HCT116 (cell line): ENCODE results near the gene DPYD. TPM values are rescaled to one million over a fixed set of nuclear protein-coding genes. Genes with fewer than 3 reads are reported as not detected.

Experiments
- ATAC-seq: fragments of 200-7000 bp; cut with Tn5 transposase; 2 replicates; pipeline ENCODE4 v1.9.1; 2020; ENCODE audit warnings: mild to moderate bottlenecking, moderate library complexity
- BruUV-seq: library from RNA; stranded (reverse); fragments of 400-500 nt; replicated peaks from 2 replicates; lab custom pipeline; 2021; lab: Mats Ljungman, UMichigan
- CTCF ChIA-PET: fragments of 300-600 bp; sonication (Branson Sonifier 250); formaldehyde crosslinking; loops from one replicate; lab custom pipeline; 2021; ENCODE audit warnings: antibody characterized with exemption; lab: Charles Lee
- POLR2A ChIA-PET: fragments of 300-600, 350-600 bp; sonication (Branson Sonifier 250); formaldehyde crosslinking; loops from one replicate; lab custom pipeline; 2021; ENCODE audit warnings: antibody characterized with exemption; lab: Charles Lee
- RAD21 ChIA-PET, 2 experiments: fragments of 300-600 bp; sonication (Branson Sonifier 250); formaldehyde crosslinking; loops; one replicate each; lab custom pipeline; 2023; ENCODE audit warnings: low total read pairs in 2 of 2; ENCODE audit not compliant: uncharacterized antibody in 2 of 2, unreplicated experiment in 2 of 2, low non-redundant PET in 1 of 2; lab: Charles Lee
- DNase-seq: peaks from one replicate; pipeline ENCODE4 v3.0.0-alpha.2; 2010; ENCODE audit warnings: low read depth, low spot score
- H2AFZ ChIP-seq: fragments of 200-600 bp; shearing (Covaris generic), sonication (generic); 2 replicates; pipeline ENCODE4 v1.6.1; 2017; ENCODE audit warnings: low read depth, mixed run types, mixed read lengths, antibody characterized with exemption, low read length; ENCODE audit not compliant: poor library complexity, severe bottlenecking
- H3K27ac ChIP-seq: 2 replicates; pipeline ENCODE4 v1.5.1; 2012; ENCODE audit warnings: low read depth, low read length
- H3K27me3 ChIP-seq: fragments of 200-600 bp; sonication (generic); 2 replicates; pipeline ENCODE4 v1.6.1; 2016; ENCODE audit warnings: mixed run types, low read length, mixed read lengths; ENCODE audit not compliant: insufficient read depth
- H3K36me3 ChIP-seq, 2 experiments: fragments of 200-500 bp in 1 of 2; fragments of 200-600 bp in 1 of 2; sonication (Bioruptor generic) in 1 of 2; sonication (generic) in 1 of 2; 2 replicates each; pipeline versions ENCODE4 v1.5.1 to v1.6.1; 2014 to 2016; ENCODE audit warnings: low read length in 2 of 2, inconsistent platforms in 1 of 2, mixed read lengths in 1 of 2, mixed run types in 1 of 2; ENCODE audit not compliant: insufficient read depth in 2 of 2, control insufficient read depth in 1 of 2
- H3K4me1 ChIP-seq, 2 experiments: fragments of 200-600 bp in 1 of 2; sonication (generic) in 1 of 2; 2 replicates each; pipeline versions ENCODE4 v1.5.1 to v1.6.1; 2012 to 2017; ENCODE audit warnings: low read length in 2 of 2, inconsistent platforms in 1 of 2, mild to moderate bottlenecking in 1 of 2, mixed read lengths in 1 of 2, mixed run types in 1 of 2, moderate library complexity in 1 of 2; ENCODE audit not compliant: insufficient read depth in 2 of 2, control insufficient read depth in 1 of 2
- H3K4me2 ChIP-seq: fragments of 200-600 bp; sonication (generic); 2 replicates; pipeline ENCODE4 v1.6.1; 2017; ENCODE audit warnings: mixed run types, low read length, mixed read lengths
- H3K4me3 ChIP-seq, 2 experiments: fragments of 200-600 bp in 1 of 2; sonication (generic) in 1 of 2; replicated peaks in 1 of 2; 2 replicates each; pipeline ENCODE4 v1.5.1; 2011 to 2016; ENCODE audit warnings: low read length in 2 of 2, control low read depth in 1 of 2, low read depth in 1 of 2, mild to moderate bottlenecking in 1 of 2, mixed read lengths in 1 of 2, mixed run types in 1 of 2
- H3K79me2 ChIP-seq: fragments of 200-600 bp; sonication (generic); 2 replicates; pipeline ENCODE4 v1.6.1; 2017; ENCODE audit warnings: mild to moderate bottlenecking, mixed run types, low read length, moderate library complexity, mixed read lengths; ENCODE audit not compliant: insufficient read depth
- H3K9ac ChIP-seq: fragments of 200-600 bp; sonication (generic); 2 replicates; pipeline ENCODE4 v1.6.1; 2016; ENCODE audit warnings: low read length, mixed read lengths
- H3K9me2 ChIP-seq: fragments of 200-600 bp; sonication (generic), shearing (Covaris generic); 2 replicates; pipeline ENCODE4 v1.6.1; 2017; ENCODE audit warnings: mixed run types, mild to moderate bottlenecking, moderate library complexity; ENCODE audit not compliant: insufficient read depth
- H3K9me3 ChIP-seq, 2 experiments: fragments of 200-500 bp in 1 of 2; fragments of 200-600 bp in 1 of 2; sonication (Bioruptor generic) in 1 of 2; sonication (generic) in 1 of 2; 2 replicates each; pipeline ENCODE4 v1.6.1; 2014 to 2017; ENCODE audit warnings: low read length in 2 of 2, mixed read lengths in 2 of 2, inconsistent platforms in 1 of 2, low read depth in 1 of 2, mild to moderate bottlenecking in 1 of 2, mixed run types in 1 of 2, moderate library complexity in 1 of 2; ENCODE audit not compliant: control insufficient read depth in 1 of 2, insufficient read depth in 1 of 2
- H4K20me1 ChIP-seq: fragments of 200-600 bp; sonication (generic), shearing (Covaris generic); 2 replicates; pipeline ENCODE4 v1.6.1; 2017; ENCODE audit warnings: mixed run types, mild to moderate bottlenecking, moderate library complexity; ENCODE audit not compliant: insufficient read depth
- CEBPB ChIP-seq: IDR thresholded peaks from 2 replicates; pipeline ENCODE4 v1.6.1; 2012; ENCODE audit warnings: low read depth
- EZH2phosphoT487 ChIP-seq: fragments of 200-600 bp; IDR thresholded peaks from 2 replicates; pipeline ENCODE4 v1.6.1; 2018; ENCODE audit warnings: antibody characterized with exemption, borderline replicate concordance
- JUND ChIP-seq: IDR thresholded peaks from 2 replicates; pipeline ENCODE4 v1.6.1; 2012
- RAD21 ChIP-seq: IDR thresholded peaks from 2 replicates; pipeline ENCODE4 v1.6.1; 2012; ENCODE audit warnings: low read depth, mild to moderate bottlenecking
- SIN3A ChIP-seq: IDR thresholded peaks from 2 replicates; pipeline ENCODE4 v1.6.1; 2012; ENCODE audit warnings: low read depth
- ZFX ChIP-seq: fragments of 450-650 bp; IDR thresholded peaks from 2 replicates; pipeline ENCODE4 v1.6.1; 2017
- ZNF274 ChIP-seq: fragments of 200-500 bp; sonication (Bioruptor generic); IDR thresholded peaks from 2 replicates; pipeline ENCODE4 v1.6.1; 2014; ENCODE audit warnings: mild to moderate bottlenecking, low read depth, low read length, inconsistent platforms
- intact Hi-C: fragments of 100-400 bp; cut with micrococcal nuclease; formaldehyde crosslinking; loops from 2 replicates; pipeline ENCODE4 v1.10.0; 2022
- total RNA-seq: library from RNA; stranded (reverse); gene quantifications from one replicate; pipeline ENCODE4 v1.2.1, GENCODE V29; 2021; ENCODE audit not compliant: unreplicated experiment
- TF ChIP-seq, protein P1 (sequence below): IDR thresholded peaks from 2 replicates; pipeline ENCODE4 v1.6.1; 2012
- TF ChIP-seq, protein P2 (sequence below): IDR thresholded peaks from 2 replicates; pipeline ENCODE4 v1.6.1; 2012; ENCODE audit warnings: low read depth

The DPYD gene
- total RNA-seq, 1 experiment from 2014 or later = 1.7 TPM

DNA sequence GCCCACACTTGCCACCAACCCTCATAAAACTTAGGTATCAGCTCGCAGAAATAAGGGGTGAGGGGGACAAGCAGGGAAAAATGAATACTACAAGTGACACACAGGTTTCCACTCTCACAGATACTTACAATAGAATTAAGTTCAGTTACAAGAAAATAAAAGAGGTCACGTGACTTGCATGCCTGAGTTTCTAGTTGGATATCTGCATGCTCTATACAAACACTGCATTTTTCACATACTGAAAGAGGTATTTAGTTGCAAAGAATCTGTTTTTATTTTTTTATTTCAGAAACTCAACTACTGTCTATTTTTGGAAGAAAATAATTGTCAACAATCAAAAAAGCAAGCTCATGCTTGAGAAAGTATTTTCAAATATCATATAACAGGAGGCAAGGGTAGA is 43.5 kb downstream of the DPYD start:
- no peak for ATAC-seq
- no peak for TF ChIP-seq EZH2phosphoT487
- TF ChIP-seq, protein P1, sequence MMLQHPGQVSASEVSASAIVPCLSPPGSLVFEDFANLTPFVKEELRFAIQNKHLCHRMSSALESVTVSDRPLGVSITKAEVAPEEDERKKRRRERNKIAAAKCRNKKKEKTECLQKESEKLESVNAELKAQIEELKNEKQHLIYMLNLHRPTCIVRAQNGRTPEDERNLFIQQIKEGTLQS = no peak
- TF ChIP-seq CEBPB = no peak
- TF ChIP-seq JUND = no peak
- TF ChIP-seq, protein P2, sequence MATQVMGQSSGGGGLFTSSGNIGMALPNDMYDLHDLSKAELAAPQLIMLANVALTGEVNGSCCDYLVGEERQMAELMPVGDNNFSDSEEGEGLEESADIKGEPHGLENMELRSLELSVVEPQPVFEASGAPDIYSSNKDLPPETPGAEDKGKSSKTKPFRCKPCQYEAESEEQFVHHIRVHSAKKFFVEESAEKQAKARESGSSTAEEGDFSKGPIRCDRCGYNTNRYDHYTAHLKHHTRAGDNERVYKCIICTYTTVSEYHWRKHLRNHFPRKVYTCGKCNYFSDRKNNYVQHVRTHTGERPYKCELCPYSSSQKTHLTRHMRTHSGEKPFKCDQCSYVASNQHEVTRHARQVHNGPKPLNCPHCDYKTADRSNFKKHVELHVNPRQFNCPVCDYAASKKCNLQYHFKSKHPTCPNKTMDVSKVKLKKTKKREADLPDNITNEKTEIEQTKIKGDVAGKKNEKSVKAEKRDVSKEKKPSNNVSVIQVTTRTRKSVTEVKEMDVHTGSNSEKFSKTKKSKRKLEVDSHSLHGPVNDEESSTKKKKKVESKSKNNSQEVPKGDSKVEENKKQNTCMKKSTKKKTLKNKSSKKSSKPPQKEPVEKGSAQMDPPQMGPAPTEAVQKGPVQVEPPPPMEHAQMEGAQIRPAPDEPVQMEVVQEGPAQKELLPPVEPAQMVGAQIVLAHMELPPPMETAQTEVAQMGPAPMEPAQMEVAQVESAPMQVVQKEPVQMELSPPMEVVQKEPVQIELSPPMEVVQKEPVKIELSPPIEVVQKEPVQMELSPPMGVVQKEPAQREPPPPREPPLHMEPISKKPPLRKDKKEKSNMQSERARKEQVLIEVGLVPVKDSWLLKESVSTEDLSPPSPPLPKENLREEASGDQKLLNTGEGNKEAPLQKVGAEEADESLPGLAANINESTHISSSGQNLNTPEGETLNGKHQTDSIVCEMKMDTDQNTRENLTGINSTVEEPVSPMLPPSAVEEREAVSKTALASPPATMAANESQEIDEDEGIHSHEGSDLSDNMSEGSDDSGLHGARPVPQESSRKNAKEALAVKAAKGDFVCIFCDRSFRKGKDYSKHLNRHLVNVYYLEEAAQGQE = no peak
- no peak for TF ChIP-seq ZFX
- TF ChIP-seq ZNF274 = no peak
- no peak for TF ChIP-seq RAD21
- no peak for TF ChIP-seq SIN3A
- no peak overlapping the region for H3K9ac ChIP-seq
- H3K4me1 ChIP-seq = no peaks in the 10 kb centered on the region
- no peaks in the 10 kb centered on the region for H3K9me2 ChIP-seq
- no peak overlapping the region for H2AFZ ChIP-seq
- no peaks in the 10 kb centered on the region for H3K9me3 ChIP-seq
- no peaks in the 10 kb centered on the region for H3K36me3 ChIP-seq
- no peak overlapping the region for H3K4me3 ChIP-seq
- H3K27ac ChIP-seq = no peak overlapping the region
- no peak overlapping the region for H3K4me2 ChIP-seq
- H3K79me2 ChIP-seq = no peaks in the 10 kb centered on the region
- no TSS peak for BruUV-seq
- no peaks in the 10 kb centered on the region for H3K27me3 ChIP-seq
- intact Hi-C loops = no loop called here
- POLR2A ChIA-PET = no interaction called here
- RAD21 ChIA-PET = no interaction called here
- H4K20me1 ChIP-seq = no peaks in the 10 kb centered on the region
- no peak for DNase-seq
- CTCF ChIA-PET = no interaction called here
